ENCODE measurements around the gene PTPRJ.

PTPRJ gene

GRCh38 chr11:47981667-47982404 is 1.5 kb downstream of the PTPRJ start:
- Histone ChIP-seq H3K4me2 (ENCODE audit: low read length) (peak overlapping the region; percentile 74), H3K27me3 (ENCODE audit: control insufficient read depth, low read length) (peaks cover 42% of the 10 kb centered on the region), H3K9me2 (replicated peaks; ENCODE audit: control insufficient read depth, low read length) (no peaks in the 10 kb centered on the region), H3K79me2 (ENCODE audit: control insufficient read depth, low read length) (no peaks in the 10 kb centered on the region), H3F3A (ENCODE audit: control insufficient read depth, insufficient read depth) (peaks cover 4% of the 10 kb centered on the region; the same call in 1 of the 2 replicates), H3K36me3 (ENCODE audit: control insufficient read depth, low read length) (no peaks in the 10 kb centered on the region), H4K20me1 (ENCODE audit: control insufficient read depth, insufficient read depth, low read depth, low read length) (peaks cover 6% of the 10 kb centered on the region), H3K4me3 (ENCODE audit: low read length) (peak overlapping the region; percentile 64; the same call in 1 of the 2 replicates), H3K4me1 (ENCODE audit: control insufficient read depth, low read length) (peaks cover 9% of the 10 kb centered on the region), H3K27ac (ENCODE audit: low read depth, low read length) (no peak overlapping the region), H3K9me3 (ENCODE audit: control insufficient read depth, insufficient read depth, low read length) (no peaks in the 10 kb centered on the region)
- TF ChIP-seq EZH2phosphoT487 (IDR thresholded peaks at IDR 0.05; ENCODE audit: borderline replicate concordance, low read length), result no peak
- no peak for TF ChIP-seq CTCF (IDR thresholded peaks at IDR 0.05; ENCODE audit: low read depth, low read length, poor library complexity, severe bottlenecking)

- peaks cover 16% of the 10 kb centered on the region for H3K4me1 ChIP-seq (ENCODE audit: control insufficient read depth, low read length)
- H3K27ac ChIP-seq (ENCODE audit: low read depth, low read length), result no peak overlapping the region
- peaks cover 6% of the 10 kb centered on the region for H4K20me1 ChIP-seq (ENCODE audit: control insufficient read depth, insufficient read depth, low read depth, low read length)
- no peaks in the 10 kb centered on the region for H3K79me2 ChIP-seq (ENCODE audit: control insufficient read depth, low read length)
- H3F3A ChIP-seq (ENCODE audit: control insufficient read depth, insufficient read depth), result peaks cover 4% of the 10 kb centered on the region; the same call in 1 of the 2 replicates
- no peaks in the 10 kb centered on the region for H3K9me3 ChIP-seq (ENCODE audit: control insufficient read depth, insufficient read depth, low read length)
- no peak overlapping the region for H3K4me3 ChIP-seq (ENCODE audit: low read length)
- H3K4me2 ChIP-seq (ENCODE audit: low read length), result no peak overlapping the region
- H3K36me3 ChIP-seq (ENCODE audit: control insufficient read depth, low read length), result no peaks in the 10 kb centered on the region
- no peak for TF ChIP-seq CTCF (IDR thresholded peaks at IDR 0.05; ENCODE audit: low read depth, low read length, poor library complexity, severe bottlenecking)
- TF ChIP-seq EZH2phosphoT487 (IDR thresholded peaks at IDR 0.05; ENCODE audit: borderline replicate concordance, low read length), result no peak
- H3K27me3 ChIP-seq (ENCODE audit: control insufficient read depth, low read length), result peaks cover 36% of the 10 kb centered on the region
- H3K9me2 ChIP-seq (replicated peaks; ENCODE audit: control insufficient read depth, low read length), result no peaks in the 10 kb centered on the region
Observed at GRCh38 chr11:47982616-47983015, 2.3 kb downstream of the PTPRJ start.

GRCh38 chr11:47983464-47984397 is 3.4 kb downstream of the PTPRJ start:
- no peak overlapping the region for H3K27ac ChIP-seq (ENCODE audit: low read depth, low read length)

More at GRCh38 chr11:47983464-47984397, 3.4 kb downstream of the PTPRJ start:
- H4K20me1 ChIP-seq (ENCODE audit: control insufficient read depth, insufficient read depth, low read depth, low read length), result peaks cover 6% of the 10 kb centered on the region
- TF ChIP-seq CTCF (IDR thresholded peaks at IDR 0.05; ENCODE audit: low read depth, low read length, poor library complexity, severe bottlenecking) (no peak), EZH2phosphoT487 (IDR thresholded peaks at IDR 0.05; ENCODE audit: borderline replicate concordance, low read length) (no peak)
- H3K27me3 ChIP-seq (ENCODE audit: control insufficient read depth, low read length), result peaks cover 32% of the 10 kb centered on the region
- H3K36me3 ChIP-seq (ENCODE audit: control insufficient read depth, low read length), result no peaks in the 10 kb centered on the region
- peaks cover 25% of the 10 kb centered on the region for H3K4me1 ChIP-seq (ENCODE audit: control insufficient read depth, low read length)
- no peaks in the 10 kb centered on the region for H3K79me2 ChIP-seq (ENCODE audit: control insufficient read depth, low read length)
- H3K4me3 ChIP-seq (ENCODE audit: low read length), result no peak overlapping the region
- no peaks in the 10 kb centered on the region for H3K9me2 ChIP-seq (replicated peaks; ENCODE audit: control insufficient read depth, low read length)
- H3K4me2 ChIP-seq (ENCODE audit: low read length), result no peak overlapping the region
- H3K9me3 ChIP-seq (ENCODE audit: control insufficient read depth, insufficient read depth, low read length), result no peaks in the 10 kb centered on the region
- peaks cover 4% of the 10 kb centered on the region; the same call in 1 of the 2 replicates for H3F3A ChIP-seq (ENCODE audit: control insufficient read depth, insufficient read depth)
